ENCODE measurements around the gene AARS2.

Gene AARS2

DNA sequence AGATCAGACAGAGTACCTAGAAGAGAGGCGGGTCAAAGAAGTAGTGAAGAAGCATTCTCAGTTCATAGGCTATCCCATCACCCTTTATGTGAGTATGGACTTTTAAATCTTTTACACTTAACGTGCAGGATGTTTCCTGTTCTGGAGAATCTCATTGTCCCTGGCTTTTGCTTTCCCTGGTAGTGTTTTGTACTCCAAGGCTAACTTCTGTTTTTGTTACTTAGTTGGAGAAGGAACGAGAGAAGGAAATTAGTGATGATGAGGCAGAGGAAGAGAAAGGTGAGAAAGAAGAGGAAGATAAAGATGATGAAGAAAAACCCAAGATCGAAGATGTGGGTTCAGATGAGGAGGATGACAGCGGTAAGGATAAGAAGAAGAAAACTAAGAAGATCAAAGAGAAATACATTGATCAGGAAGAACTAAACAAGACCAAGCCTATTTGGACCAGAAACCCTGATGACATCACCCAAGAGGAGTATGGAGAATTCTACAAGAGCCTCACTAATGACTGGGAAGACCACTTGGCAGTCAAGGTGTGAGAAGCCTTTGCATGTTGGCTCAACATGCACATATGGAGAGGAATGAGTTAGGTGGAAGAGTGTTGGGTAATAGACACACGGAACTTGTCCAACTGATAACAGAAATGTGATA is 63.0 kb downstream of the AARS2 start:
- no peak for DNase-seq (ENCODE audit: extremely low read depth in 1 of 2, low read depth in 1 of 2)

All from activated CD8-positive, alpha-beta memory T cell treated with anti-CD3 and anti-CD28 coated beads for 1 hour (primary cell).